Measurements from ENCODE around the gene PNPLA3. TPM values are rescaled to one million over a fixed set of nuclear protein-coding genes. Genes with fewer than 3 reads are reported as not detected.

PNPLA3 gene
- total RNA-seq, 2 donors from 2014 or later, result not detected

DNA sequence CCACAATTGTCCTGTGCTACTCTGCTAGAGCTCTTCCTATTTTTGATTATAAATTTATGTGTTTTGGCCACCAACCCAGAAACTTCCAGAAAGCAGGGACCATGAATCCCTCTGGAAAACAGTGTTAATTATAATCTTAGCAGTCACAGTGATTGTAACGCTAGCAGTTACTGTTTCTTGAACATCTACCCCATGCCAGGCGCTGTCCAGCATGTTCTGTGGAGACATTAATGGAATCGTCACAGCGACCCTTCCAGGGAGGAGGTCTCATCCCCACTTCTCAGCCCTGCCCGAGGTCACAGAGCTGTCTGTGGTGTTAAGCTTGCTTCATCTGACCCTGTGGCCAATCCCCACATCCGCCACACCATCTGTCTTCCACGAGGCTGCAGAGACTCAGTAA, 17.9 kb upstream of the PNPLA3 start:
- ATAC-seq (ENCODE audit: insufficient number of reproducible peaks, low FRiP score, low read depth), result no peak
- Histone ChIP-seq H3K4me1 (ENCODE audit: control insufficient read depth in 1 of 2, low read depth in 2 of 2) (no peaks in the 10 kb centered on the region), H3K9me3 (no peaks in the 10 kb centered on the region), H3K4me3 (no peak overlapping the region), H3K36me3 (no peaks in the 10 kb centered on the region), H3K27ac (no peak overlapping the region), H3K27me3 (replicated peaks; ENCODE audit: insufficient read depth) (no peaks in the 10 kb centered on the region)
- TF ChIP-seq, protein P1, sequence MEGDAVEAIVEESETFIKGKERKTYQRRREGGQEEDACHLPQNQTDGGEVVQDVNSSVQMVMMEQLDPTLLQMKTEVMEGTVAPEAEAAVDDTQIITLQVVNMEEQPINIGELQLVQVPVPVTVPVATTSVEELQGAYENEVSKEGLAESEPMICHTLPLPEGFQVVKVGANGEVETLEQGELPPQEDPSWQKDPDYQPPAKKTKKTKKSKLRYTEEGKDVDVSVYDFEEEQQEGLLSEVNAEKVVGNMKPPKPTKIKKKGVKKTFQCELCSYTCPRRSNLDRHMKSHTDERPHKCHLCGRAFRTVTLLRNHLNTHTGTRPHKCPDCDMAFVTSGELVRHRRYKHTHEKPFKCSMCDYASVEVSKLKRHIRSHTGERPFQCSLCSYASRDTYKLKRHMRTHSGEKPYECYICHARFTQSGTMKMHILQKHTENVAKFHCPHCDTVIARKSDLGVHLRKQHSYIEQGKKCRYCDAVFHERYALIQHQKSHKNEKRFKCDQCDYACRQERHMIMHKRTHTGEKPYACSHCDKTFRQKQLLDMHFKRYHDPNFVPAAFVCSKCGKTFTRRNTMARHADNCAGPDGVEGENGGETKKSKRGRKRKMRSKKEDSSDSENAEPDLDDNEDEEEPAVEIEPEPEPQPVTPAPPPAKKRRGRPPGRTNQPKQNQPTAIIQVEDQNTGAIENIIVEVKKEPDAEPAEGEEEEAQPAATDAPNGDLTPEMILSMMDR (IDR thresholded peaks at IDR 0.05), result no peak
- no peak for DNase-seq (ENCODE audit: low spot score)

GRCh38 chr22:43909708-43910107, 13.9 kb upstream of the PNPLA3 start:
- no peaks in the 10 kb centered on the region for H3K9me3 ChIP-seq
- no peak for ATAC-seq (ENCODE audit: insufficient number of reproducible peaks, low FRiP score, low read depth)
- no peaks in the 10 kb centered on the region for H3K36me3 ChIP-seq
- H3K4me1 ChIP-seq (ENCODE audit: control insufficient read depth in 1 of 2, low read depth in 2 of 2), result no peaks in the 10 kb centered on the region
- no peaks in the 10 kb centered on the region for H3K27me3 ChIP-seq (replicated peaks; ENCODE audit: insufficient read depth)
- no peak overlapping the region for H3K27ac ChIP-seq
- H3K4me3 ChIP-seq, result no peak overlapping the region
- DNase-seq (ENCODE audit: low spot score), result no peak
- TF ChIP-seq, protein P1 (IDR thresholded peaks at IDR 0.05), result no peak

DNA sequence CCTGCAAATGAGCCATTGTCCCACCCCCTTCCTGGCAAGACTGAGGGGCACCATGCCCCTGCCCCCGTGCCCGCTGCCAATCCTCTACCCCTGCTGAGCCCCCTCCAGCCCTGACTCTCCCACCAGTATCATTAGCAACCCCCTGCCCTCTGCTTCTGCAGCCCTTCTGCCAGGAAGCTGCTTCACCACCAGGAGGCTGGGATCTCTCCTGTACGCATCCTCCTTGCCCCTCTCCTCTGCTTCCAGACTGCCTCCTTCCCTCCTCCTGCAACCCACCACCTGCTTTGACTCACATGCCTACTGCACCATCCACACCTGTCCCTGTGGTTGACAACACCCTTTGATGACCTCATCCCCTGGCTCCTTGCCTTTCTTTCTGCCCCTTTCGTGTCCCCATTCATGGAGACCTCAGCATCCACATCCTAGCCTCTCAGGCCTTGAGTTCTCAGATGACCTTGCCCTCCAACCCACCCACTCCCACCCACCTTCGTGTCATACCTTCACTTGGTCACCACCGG, 13.4 kb upstream of the PNPLA3 start:
- Histone ChIP-seq H3K4me3 (no peak overlapping the region), H3K36me3 (no peaks in the 10 kb centered on the region), H3K9me3 (no peaks in the 10 kb centered on the region), H3K27ac (no peak overlapping the region), H3K4me1 (ENCODE audit: control insufficient read depth in 1 of 2, low read depth in 2 of 2) (no peaks in the 10 kb centered on the region), H3K27me3 (replicated peaks; ENCODE audit: insufficient read depth) (no peaks in the 10 kb centered on the region)
- TF ChIP-seq, protein P1 (IDR thresholded peaks at IDR 0.05), result no peak
- DNase-seq (ENCODE audit: low spot score), result no peak
- ATAC-seq (ENCODE audit: insufficient number of reproducible peaks, low FRiP score, low read depth), result no peak

DNA sequence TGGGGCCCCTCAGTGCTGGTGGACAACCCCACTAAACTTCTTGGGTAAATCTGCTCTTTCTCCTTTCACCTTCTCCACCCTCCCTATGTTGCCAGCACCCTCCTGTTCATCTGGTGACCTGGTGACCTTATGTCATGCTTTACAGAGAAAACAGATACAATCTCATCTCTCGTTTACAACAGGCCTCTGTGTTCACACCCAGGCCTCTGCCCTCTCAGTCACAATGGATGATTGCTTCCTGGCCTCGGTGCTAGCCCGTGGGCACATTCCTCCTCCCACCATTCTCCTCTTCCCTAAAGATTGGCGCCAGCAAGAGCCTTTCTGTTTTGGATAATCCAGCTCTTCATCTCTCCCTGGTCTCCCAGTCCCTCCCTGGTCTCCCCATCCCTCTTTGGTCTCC, 12.3 kb upstream of the PNPLA3 start:
- Histone ChIP-seq H3K4me1 (ENCODE audit: control insufficient read depth in 1 of 2, low read depth in 2 of 2) (no peaks in the 10 kb centered on the region), H3K27ac (no peak overlapping the region), H3K27me3 (replicated peaks; ENCODE audit: insufficient read depth) (no peaks in the 10 kb centered on the region), H3K36me3 (no peaks in the 10 kb centered on the region), H3K4me3 (no peak overlapping the region), H3K9me3 (no peaks in the 10 kb centered on the region)
- DNase-seq (ENCODE audit: low spot score) (no peak), ATAC-seq (ENCODE audit: insufficient number of reproducible peaks, low FRiP score, low read depth) (no peak)
- TF ChIP-seq, protein P1 (IDR thresholded peaks at IDR 0.05), result no peak

DNA sequence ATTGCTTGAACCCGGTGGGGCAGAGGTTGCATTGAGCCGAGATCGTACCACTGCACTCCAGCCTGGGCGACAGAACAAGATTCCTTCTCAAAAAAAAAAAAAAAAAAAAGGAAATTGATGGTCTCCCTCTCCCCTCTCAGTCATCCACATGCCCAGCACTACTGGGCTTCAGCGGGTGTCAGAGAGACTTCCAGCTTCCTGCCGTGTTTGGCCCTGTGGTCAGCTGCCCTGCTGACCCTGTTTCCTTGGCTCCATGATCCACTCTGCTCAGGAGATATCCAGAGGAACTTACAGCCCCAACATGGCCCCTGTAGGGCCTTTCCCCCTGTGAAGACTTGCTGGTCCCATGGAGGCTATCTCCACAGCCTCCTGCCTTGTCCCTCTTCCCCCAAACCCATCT, 6.1 kb upstream of the PNPLA3 start:
- Histone ChIP-seq H3K36me3 (no peaks in the 10 kb centered on the region), H3K4me1 (ENCODE audit: control insufficient read depth in 1 of 2, low read depth in 2 of 2) (no peaks in the 10 kb centered on the region), H3K27ac (no peak overlapping the region), H3K9me3 (no peaks in the 10 kb centered on the region), H3K27me3 (replicated peaks; ENCODE audit: insufficient read depth) (no peaks in the 10 kb centered on the region), H3K4me3 (no peak overlapping the region)
- TF ChIP-seq, protein P1 (IDR thresholded peaks at IDR 0.05), result no peak
- DNase-seq (ENCODE audit: low spot score), result no peak
- no peak for ATAC-seq (ENCODE audit: insufficient number of reproducible peaks, low FRiP score, low read depth)

All from thoracic aorta (tissue), 2 donors.